GM23338 (cell line): ENCODE measurements around the gene MT1F. TPM values are rescaled to one million over a fixed set of nuclear protein-coding genes. Genes with fewer than 3 reads are reported as not detected.

Source experiments
- CREB1 ChIP-seq: fragments of 250-450 bp; sonication (Bioruptor Pico); IDR thresholded peaks from 2 replicates; pipeline ENCODE4 v1.5.0; 2020; ENCODE audit warnings: low read depth, mild to moderate bottlenecking, moderate library complexity
- CTCF ChIP-seq, 2 experiments: fragments of 200-600 bp in 1 of 2; sonication (generic) in 1 of 2; conservative IDR thresholded peaks; 2 replicates each; pipeline versions ENCODE4 v1.5.1 to v1.6.1; 2016 to 2017; ENCODE audit warnings: antibody characterized with exemption in 2 of 2, low read depth in 2 of 2, mild to moderate bottlenecking in 2 of 2, moderate library complexity in 1 of 2
- JUNB ChIP-seq: IDR thresholded peaks from one replicate; pipeline ENCODE4 v1.6.1; 2016; ENCODE audit warnings: antibody characterized with exemption; ENCODE audit not compliant: unreplicated experiment
- NANOG ChIP-seq: IDR thresholded peaks from 2 replicates; pipeline ENCODE4 v1.6.1; 2016; ENCODE audit warnings: antibody characterized with exemption, borderline replicate concordance
- POLR2AphosphoS5 ChIP-seq: IDR thresholded peaks from 2 replicates; pipeline ENCODE4 v1.6.1; 2016; ENCODE audit warnings: antibody characterized with exemption, low read depth
- ZNF114 ChIP-seq: fragments of 250-450 bp; sonication (Bioruptor Pico); IDR thresholded peaks from 2 replicates; pipeline ENCODE4 v1.5.0; 2020; ENCODE audit warnings: mild to moderate bottlenecking, moderate library complexity
- ZNF331 ChIP-seq: fragments of 250-450 bp; sonication (Bioruptor Pico); IDR thresholded peaks from 2 replicates; pipeline ENCODE4 v1.5.0; 2020; ENCODE audit warnings: low read depth, mild to moderate bottlenecking, moderate library complexity
- polyA plus RNA-seq: library from polyadenylated mRNA; unstranded; fragments of >200 nt; fragmentation: Nextera tagmentation; extraction: Ambion mirVana; gene quantifications from 2 replicates; pipeline ENCODE4 v1.2.1, GENCODE V29; 2016
- total RNA-seq: library from RNA; depleted of rRNA; stranded (reverse); fragments of >200 nt; shearing (Covaris generic); gene quantifications from 2 replicates; pipeline ENCODE4 v1.2.3, GENCODE V29; 2014
- TF ChIP-seq, protein P1 (sequence below): fragments of 250-450 bp; sonication (Bioruptor Pico); IDR thresholded peaks from 2 replicates; pipeline ENCODE4 v1.5.0; 2020; ENCODE audit warnings: mild to moderate bottlenecking, moderate library complexity

MT1F gene
- total and polyA plus RNA-seq, 2 experiments from 2014 or later = 7.4 to 107 TPM

GRCh38 chr16:56679818-56680217 lies 22.1 kb downstream of the MT1F start (continued):
- TF ChIP-seq, protein P1, sequence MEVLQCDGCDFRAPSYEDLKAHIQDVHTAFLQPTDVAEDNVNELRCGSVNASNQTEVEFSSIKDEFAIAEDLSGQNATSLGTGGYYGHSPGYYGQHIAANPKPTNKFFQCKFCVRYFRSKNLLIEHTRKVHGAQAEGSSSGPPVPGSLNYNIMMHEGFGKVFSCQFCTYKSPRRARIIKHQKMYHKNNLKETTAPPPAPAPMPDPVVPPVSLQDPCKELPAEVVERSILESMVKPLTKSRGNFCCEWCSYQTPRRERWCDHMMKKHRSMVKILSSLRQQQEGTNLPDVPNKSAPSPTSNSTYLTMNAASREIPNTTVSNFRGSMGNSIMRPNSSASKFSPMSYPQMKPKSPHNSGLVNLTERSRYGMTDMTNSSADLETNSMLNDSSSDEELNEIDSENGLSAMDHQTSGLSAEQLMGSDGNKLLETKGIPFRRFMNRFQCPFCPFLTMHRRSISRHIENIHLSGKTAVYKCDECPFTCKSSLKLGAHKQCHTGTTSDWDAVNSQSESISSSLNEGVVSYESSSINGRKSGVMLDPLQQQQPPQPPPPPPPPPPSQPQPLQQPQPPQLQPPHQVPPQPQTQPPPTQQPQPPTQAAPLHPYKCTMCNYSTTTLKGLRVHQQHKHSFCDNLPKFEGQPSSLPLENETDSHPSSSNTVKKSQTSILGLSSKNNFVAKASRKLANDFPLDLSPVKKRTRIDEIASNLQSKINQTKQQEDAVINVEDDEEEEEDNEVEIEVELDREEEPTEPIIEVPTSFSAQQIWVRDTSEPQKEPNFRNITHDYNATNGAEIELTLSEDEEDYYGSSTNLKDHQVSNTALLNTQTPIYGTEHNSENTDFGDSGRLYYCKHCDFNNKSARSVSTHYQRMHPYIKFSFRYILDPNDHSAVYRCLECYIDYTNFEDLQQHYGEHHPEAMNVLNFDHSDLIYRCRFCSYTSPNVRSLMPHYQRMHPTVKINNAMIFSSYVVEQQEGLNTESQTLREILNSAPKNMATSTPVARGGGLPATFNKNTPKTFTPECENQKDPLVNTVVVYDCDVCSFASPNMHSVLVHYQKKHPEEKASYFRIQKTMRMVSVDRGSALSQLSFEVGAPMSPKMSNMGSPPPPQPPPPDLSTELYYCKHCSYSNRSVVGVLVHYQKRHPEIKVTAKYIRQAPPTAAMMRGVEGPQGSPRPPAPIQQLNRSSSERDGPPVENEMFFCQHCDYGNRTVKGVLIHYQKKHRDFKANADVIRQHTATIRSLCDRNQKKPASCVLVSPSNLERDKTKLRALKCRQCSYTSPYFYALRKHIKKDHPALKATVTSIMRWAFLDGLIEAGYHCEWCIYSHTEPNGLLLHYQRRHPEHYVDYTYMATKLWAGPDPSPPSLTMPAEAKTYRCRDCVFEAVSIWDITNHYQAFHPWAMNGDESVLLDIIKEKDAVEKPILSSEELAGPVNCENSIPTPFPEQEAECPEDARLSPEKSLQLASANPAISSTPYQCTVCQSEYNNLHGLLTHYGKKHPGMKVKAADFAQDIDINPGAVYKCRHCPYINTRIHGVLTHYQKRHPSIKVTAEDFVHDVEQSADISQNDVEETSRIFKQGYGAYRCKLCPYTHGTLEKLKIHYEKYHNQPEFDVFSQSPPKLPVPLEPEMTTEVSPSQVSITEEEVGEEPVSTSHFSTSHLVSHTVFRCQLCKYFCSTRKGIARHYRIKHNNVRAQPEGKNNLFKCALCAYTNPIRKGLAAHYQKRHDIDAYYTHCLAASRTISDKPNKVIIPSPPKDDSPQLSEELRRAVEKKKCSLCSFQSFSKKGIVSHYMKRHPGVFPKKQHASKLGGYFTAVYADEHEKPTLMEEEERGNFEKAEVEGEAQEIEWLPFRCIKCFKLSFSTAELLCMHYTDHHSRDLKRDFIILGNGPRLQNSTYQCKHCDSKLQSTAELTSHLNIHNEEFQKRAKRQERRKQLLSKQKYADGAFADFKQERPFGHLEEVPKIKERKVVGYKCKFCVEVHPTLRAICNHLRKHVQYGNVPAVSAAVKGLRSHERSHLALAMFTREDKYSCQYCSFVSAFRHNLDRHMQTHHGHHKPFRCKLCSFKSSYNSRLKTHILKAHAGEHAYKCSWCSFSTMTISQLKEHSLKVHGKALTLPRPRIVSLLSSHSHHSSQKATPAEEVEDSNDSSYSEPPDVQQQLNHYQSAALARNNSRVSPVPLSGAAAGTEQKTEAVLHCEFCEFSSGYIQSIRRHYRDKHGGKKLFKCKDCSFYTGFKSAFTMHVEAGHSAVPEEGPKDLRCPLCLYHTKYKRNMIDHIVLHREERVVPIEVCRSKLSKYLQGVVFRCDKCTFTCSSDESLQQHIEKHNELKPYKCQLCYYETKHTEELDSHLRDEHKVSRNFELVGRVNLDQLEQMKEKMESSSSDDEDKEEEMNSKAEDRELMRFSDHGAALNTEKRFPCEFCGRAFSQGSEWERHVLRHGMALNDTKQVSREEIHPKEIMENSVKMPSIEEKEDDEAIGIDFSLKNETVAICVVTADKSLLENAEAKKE (CRISPR knock-in tag) = no peak
- TF ChIP-seq POLR2AphosphoS5 = no peak
- TF ChIP-seq ZNF331 = no peak
- no peak for TF ChIP-seq CREB1 (CRISPR knock-in tag)
- TF ChIP-seq ZNF114 (CRISPR knock-in tag) = no peak
- no peak for TF ChIP-seq NANOG
- no peak for TF ChIP-seq JUNB
- no peak for TF ChIP-seq CTCF (conservative IDR thresholded peaks at IDR 0.05; ENCODE audit: low read depth in 2 of 2)
